Gastrocnemius medialis (tissue), 4 donors: ENCODE results near the gene IMPACT.

ENCODE experiments used
- POLR2A ChIP-seq, 2 donors: fragments of 450-650 bp; IDR thresholded peaks; one replicate each; pipeline ENCODE4 v1.6.1; 2017; ENCODE audit warnings: antibody characterized with exemption in 2 of 2, mild to moderate bottlenecking in 2 of 2, moderate library complexity in 2 of 2
- TF ChIP-seq, protein P1 (sequence below), 5 experiments: fragments of 450-650 bp in 3 of 5; fragments of 200-600 bp in 2 of 5; sonication (generic) in 2 of 5; IDR thresholded peaks in 4 of 5; conservative IDR thresholded peaks in 1 of 5; 1 replicate in 4 of 5; 2 replicates in 1 of 5; pipeline ENCODE4 v1.5.1; 2016 to 2019; ENCODE audit warnings: antibody characterized with exemption in 5 of 5, mild to moderate bottlenecking in 3 of 5, moderate library complexity in 3 of 5

DNA sequence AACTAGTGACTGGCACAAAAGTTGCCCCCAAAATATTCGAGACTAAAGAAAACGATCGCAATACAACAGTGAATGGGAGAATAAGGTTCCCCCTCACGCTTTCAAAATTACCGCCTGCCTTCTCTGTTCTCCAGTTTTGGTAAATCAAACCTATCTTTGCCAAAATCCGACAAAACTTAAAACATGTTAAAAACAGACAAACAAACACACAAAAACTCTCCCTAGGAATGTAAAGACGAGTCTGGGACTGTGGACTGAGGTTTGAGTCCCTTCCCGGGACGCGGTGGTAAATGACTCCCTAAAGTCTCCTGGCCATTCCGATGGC is 435 bp upstream of the IMPACT start:
- TF ChIP-seq, protein P1, sequence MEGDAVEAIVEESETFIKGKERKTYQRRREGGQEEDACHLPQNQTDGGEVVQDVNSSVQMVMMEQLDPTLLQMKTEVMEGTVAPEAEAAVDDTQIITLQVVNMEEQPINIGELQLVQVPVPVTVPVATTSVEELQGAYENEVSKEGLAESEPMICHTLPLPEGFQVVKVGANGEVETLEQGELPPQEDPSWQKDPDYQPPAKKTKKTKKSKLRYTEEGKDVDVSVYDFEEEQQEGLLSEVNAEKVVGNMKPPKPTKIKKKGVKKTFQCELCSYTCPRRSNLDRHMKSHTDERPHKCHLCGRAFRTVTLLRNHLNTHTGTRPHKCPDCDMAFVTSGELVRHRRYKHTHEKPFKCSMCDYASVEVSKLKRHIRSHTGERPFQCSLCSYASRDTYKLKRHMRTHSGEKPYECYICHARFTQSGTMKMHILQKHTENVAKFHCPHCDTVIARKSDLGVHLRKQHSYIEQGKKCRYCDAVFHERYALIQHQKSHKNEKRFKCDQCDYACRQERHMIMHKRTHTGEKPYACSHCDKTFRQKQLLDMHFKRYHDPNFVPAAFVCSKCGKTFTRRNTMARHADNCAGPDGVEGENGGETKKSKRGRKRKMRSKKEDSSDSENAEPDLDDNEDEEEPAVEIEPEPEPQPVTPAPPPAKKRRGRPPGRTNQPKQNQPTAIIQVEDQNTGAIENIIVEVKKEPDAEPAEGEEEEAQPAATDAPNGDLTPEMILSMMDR (IDR thresholded peaks at IDR 0.05 in 4 of 5, conservative IDR thresholded peaks at IDR 0.05 in 1 of 5), result no peak
- no peak for TF ChIP-seq POLR2A (IDR thresholded peaks at IDR 0.05)
